Hepatocyte (in vitro differentiated cells): ENCODE measurements around the gene RPE65.

Source experiments
- CTCF ChIP-seq: fragments of 200-600 bp; sonication (generic); IDR thresholded peaks from 2 replicates; pipeline ENCODE4 v1.5.1; 2016; ENCODE audit warnings: antibody characterized with exemption, mild to moderate bottlenecking; ENCODE audit not compliant: poor library complexity
- EZH2 ChIP-seq: fragments of 200-600 bp; sonication (generic); IDR thresholded peaks from 2 replicates; pipeline ENCODE4 v1.6.1; 2016; ENCODE audit warnings: antibody characterized with exemption, mild to moderate bottlenecking, borderline replicate concordance
- EZH2phosphoT487 ChIP-seq: fragments of 200-600 bp; sonication (generic); IDR thresholded peaks from one replicate; pipeline ENCODE4 v1.6.1; 2018; ENCODE audit warnings: antibody characterized with exemption, mild to moderate bottlenecking, low read depth, moderate library complexity; ENCODE audit not compliant: unreplicated experiment, severe bottlenecking

- TF ChIP-seq CTCF (no peak), EZH2 (no peak), EZH2phosphoT487 (no peak)
Observed at GRCh38 chr1:68473060-68473459, 23.3 kb upstream of the RPE65 start.
